ENCODE data around the gene BCOR. TPM values are rescaled to one million over a fixed set of nuclear protein-coding genes. Genes with fewer than 3 reads are reported as not detected.

The BCOR gene
- total RNA-seq, result 10 to 100 TPM; 22.8 to 23.7 TPM
- long read RNA-seq, donor 1, partial matches to known transcripts, result 10 of 11 reads
- long read RNA-seq, donor 1, other reads (novel, unspliced or antisense), result 1 of 11 reads
- long read RNA-seq, donor 2, partial matches to known transcripts, result 13 of 14 reads
- long read RNA-seq, donor 2, other reads (novel, unspliced or antisense), result 1 of 14 reads

- intact Hi-C loops (cut with DNase I), result loop anchor here in 1 of 2 donors (5.0 kb wide), 1 partner anchor 170 kb away; no protein-coding TSS in a partner anchor
- DNase-seq (ENCODE audit: low spot score), result peak; percentile 90
Measured at GRCh38 chrX:40097504-40098263, at the start of gene BCOR. Gene BCOR (minus strand): TSS chrX:40097958. CDS start chrX:40077929, 20,029 bp downstream.

GRCh38 chrX:40147126-40147952 is 49.6 kb upstream of the BCOR start:
- DNase-seq (ENCODE audit: low spot score), result no peak
- intact Hi-C loops (cut with DNase I), result loop anchor here in 1 of 2 donors (5.0 kb wide), 1 partner anchor 40 kb away; no protein-coding TSS in a partner anchor

- peak; percentile 85 for DNase-seq (ENCODE audit: low spot score)
- intact Hi-C loops (cut with DNase I), result loop anchor here in 1 of 2 donors (5.0 kb wide), 1 partner anchor 39 kb away; no protein-coding TSS in a partner anchor
Measured at GRCh38 chrX:40146262-40147125, 48.7 kb upstream of the BCOR start.

- no peak for DNase-seq (ENCODE audit: low spot score)
- intact Hi-C loops (cut with DNase I), result loop anchor here in 1 of 2 donors (5.0 kb wide), 1 partner anchor 39 kb away; no protein-coding TSS in a partner anchor
Measured at GRCh38 chrX:40145923-40146261, 48.1 kb upstream of the BCOR start.

- intact Hi-C loops (cut with DNase I), result loop anchor here in 1 of 2 donors (5.0 kb wide), 1 partner anchor 38 kb away; no protein-coding TSS in a partner anchor
Measured at GRCh38 chrX:40145001-40145922, 47.5 kb upstream of the BCOR start.

GRCh38 chrX:40144576-40144975 is 46.8 kb upstream of the BCOR start:
- intact Hi-C loops (cut with DNase I), result no loop called here
- no peak for DNase-seq (ENCODE audit: low spot score)

More at GRCh38 chrX:40145001-40145922, 47.5 kb upstream of the BCOR start:
- peak; percentile 79 for DNase-seq (ENCODE audit: low spot score)

- intact Hi-C loops (cut with DNase I), result no loop called here
- DNase-seq (ENCODE audit: low spot score), result no peak
Measured at GRCh38 chrX:40143987-40144386, 46.2 kb upstream of the BCOR start.

- intact Hi-C loops (cut with DNase I), result no loop called here
- no peak for DNase-seq (ENCODE audit: low spot score)
Measured at GRCh38 chrX:40143001-40143400, 45.2 kb upstream of the BCOR start.

- no peak for DNase-seq (ENCODE audit: low spot score)
- intact Hi-C loops (cut with DNase I), result no loop called here
Measured at GRCh38 chrX:40142417-40142816, 44.7 kb upstream of the BCOR start.

- intact Hi-C loops (cut with DNase I), result no loop called here
- peak; percentile 85 for DNase-seq (ENCODE audit: low spot score)
Measured at GRCh38 chrX:40140706-40141499, 43.1 kb upstream of the BCOR start.

- intact Hi-C loops (cut with DNase I), result no loop called here
- peak; percentile 91 for DNase-seq (ENCODE audit: low spot score)
Measured at GRCh38 chrX:40132751-40133150, 35.0 kb upstream of the BCOR start.

GRCh38 chrX:40131654-40132337 is 34.0 kb upstream of the BCOR start:
- intact Hi-C loops (cut with DNase I), result no loop called here
- DNase-seq (ENCODE audit: low spot score), result no peak

GRCh38 chrX:40130207-40130606 is 32.4 kb upstream of the BCOR start:
- intact Hi-C loops (cut with DNase I), result no loop called here
- DNase-seq (ENCODE audit: low spot score), result no peak

GRCh38 chrX:40127052-40127451 is 29.3 kb upstream of the BCOR start:
- intact Hi-C loops (cut with DNase I), result no loop called here
- DNase-seq (ENCODE audit: low spot score), result no peak

- DNase-seq (ENCODE audit: low spot score), result no peak
- intact Hi-C loops (cut with DNase I), result no loop called here
Measured at GRCh38 chrX:40122487-40122886, 24.7 kb upstream of the BCOR start.

- intact Hi-C loops (cut with DNase I), result no loop called here
- no peak for DNase-seq (ENCODE audit: low spot score)
Measured at GRCh38 chrX:40121618-40122017, 23.9 kb upstream of the BCOR start.

Measured in posterior vena cava (tissue), 2 donors.